K562 (cell line): ENCODE measurements around the gene ZNF581. TPM values are rescaled to one million over a fixed set of nuclear protein-coding genes. Genes with fewer than 3 reads are reported as not detected.

ENCODE experiments used
- BDP1 ChIP-seq: IDR thresholded peaks from 3 replicates; pipeline ENCODE4 v1.6.1; 2011; ENCODE audit not compliant: insufficient read length, insufficient read depth
- EWSR1 ChIP-seq: fragments of 450-650 bp; IDR thresholded peaks from 2 replicates; pipeline ENCODE4 v1.6.1; 2018; ENCODE audit warnings: borderline replicate concordance, mild to moderate bottlenecking, low read depth, moderate library complexity; ENCODE audit not compliant: partially characterized antibody
- FOXJ3 ChIP-seq: sonication (generic); formaldehyde crosslinking; IDR thresholded peaks from 2 replicates; pipeline ENCODE4 v1.4.0; 2020; ENCODE audit warnings: mild to moderate bottlenecking, missing genetic modification reagents
- HDGF ChIP-seq: fragments of 450-650 bp; IDR thresholded peaks from 2 replicates; pipeline ENCODE4 v1.6.1; 2016
- JUNB ChIP-seq: fragments of 450-650 bp; formaldehyde crosslinking; conservative IDR thresholded peaks from 2 replicates; pipeline ENCODE4 v1.4.0; 2020; ENCODE audit warnings: mild to moderate bottlenecking
- JUND ChIP-seq, 2 experiments: IDR thresholded peaks; 2 replicates in 1 of 2; 3 replicates in 1 of 2; pipeline ENCODE4 v1.6.1; 2011; ENCODE audit warnings: borderline replicate concordance in 2 of 2, low read depth in 2 of 2, low read length in 2 of 2, improper control_type of control experiment in 1 of 2, missing biosample characterization in 1 of 2, missing genetic modification characterization in 1 of 2, missing genetic modification reagents in 1 of 2
- MYNN ChIP-seq, 2 experiments: sonication (generic); formaldehyde crosslinking in 1 of 2; IDR thresholded peaks; 2 replicates each; pipeline versions ENCODE4 v1.5.0 to v1.6.1; 2016 to 2020; ENCODE audit warnings: antibody characterized with exemption in 1 of 2, missing genetic modification reagents in 1 of 2
- NR1H2 ChIP-seq: sonication (generic); formaldehyde crosslinking; IDR thresholded peaks from 2 replicates; pipeline ENCODE4 v1.4.0; 2020; ENCODE audit warnings: mild to moderate bottlenecking, missing genetic modification reagents
- PRPF4 ChIP-seq: fragments of 200-400 bp; formaldehyde crosslinking; IDR thresholded peaks from one replicate; pipeline ENCODE4 v1.6.1; 2017; ENCODE audit warnings: low read length, low read depth, mild to moderate bottlenecking; ENCODE audit not compliant: insufficient read depth, poor library complexity, severe bottlenecking
- RCOR1 ChIP-seq, 2 experiments: IDR thresholded peaks; 2 replicates each; pipeline ENCODE4 v1.6.1; 2012; ENCODE audit warnings: low read depth in 2 of 2, low read length in 2 of 2, borderline replicate concordance in 1 of 2, improper control_type of control experiment in 1 of 2
- SIX5 ChIP-seq, 2 experiments: IDR thresholded peaks; 2 replicates each; pipeline ENCODE4 v1.6.1; 2011; ENCODE audit warnings: low read length in 2 of 2, borderline replicate concordance in 1 of 2, low read depth in 1 of 2, mild to moderate bottlenecking in 1 of 2, moderate library complexity in 1 of 2; ENCODE audit not compliant: insufficient read depth in 1 of 2
- ZKSCAN3 ChIP-seq: fragments of 250-450 bp; sonication (Bioruptor Pico); IDR thresholded peaks from 2 replicates; pipeline ENCODE4 v1.4.0; 2020
- ZNF165 ChIP-seq: fragments of 250-450 bp; sonication (Bioruptor Pico); IDR thresholded peaks from 2 replicates; pipeline ENCODE4 v1.4.0; 2020; ENCODE audit warnings: borderline replicate concordance
- ZNF384 ChIP-seq: IDR thresholded peaks from 2 replicates; pipeline ENCODE4 v1.6.1; 2012; ENCODE audit warnings: low read depth, low read length, improper control_type of control experiment
- polyA plus RNA-seq, 8 experiments: library from polyadenylated mRNA; depleted of rRNA in 4 of 8; stranded (reverse) in 5 of 8; unstranded in 3 of 8; fragments of >200 nt; fragmentation: Nextera tagmentation in 2 of 8; fragmentation: Illumina TruSeq in 1 of 8; extraction: Ambion mirVana in 2 of 8; extraction: Trizol in 1 of 8; gene quantifications; 2 replicates each; pipeline versions ENCODE4 v1.2.1 to v1.2.3, GENCODE V29; 2011 to 2014; ENCODE audit warnings: inconsistent platforms in 1 of 8, missing spikeins in 1 of 8
- total RNA-seq, 7 experiments: library from RNA; depleted of rRNA in 6 of 7; stranded (reverse); fragments of >200 nt in 6 of 7; fragmentation: Illumina TruSeq in 2 of 7; extraction: Trizol in 2 of 7; gene quantifications; 2 replicates each; pipeline versions ENCODE4 v1.2.1 to v1.2.3, GENCODE V29; 2011 to 2021; ENCODE audit warnings: low replicate concordance in 1 of 7
- TF ChIP-seq, protein P1 (sequence below): fragments of 250-450 bp; sonication (Bioruptor Pico); IDR thresholded peaks from 2 replicates; pipeline ENCODE4 v1.5.0; 2020; ENCODE audit warnings: mild to moderate bottlenecking, borderline replicate concordance
- TF ChIP-seq, protein P2 (sequence below): fragments of 450-650 bp; IDR thresholded peaks from 2 replicates; pipeline ENCODE4 v1.7.1; 2018; ENCODE audit warnings: mild to moderate bottlenecking, low read depth; ENCODE audit not compliant: partially characterized antibody
- TF ChIP-seq, protein P3 (sequence below): sonication (generic); formaldehyde crosslinking; IDR thresholded peaks from 2 replicates; pipeline ENCODE4 v1.8.0; 2023; ENCODE audit warnings: missing genetic modification reagents, mild to moderate bottlenecking, borderline replicate concordance

Gene ZNF581
- total and polyA plus RNA-seq, 9 of the 15 experiments (the other 6 are each of a cell fraction or from before 2014, with no cell fraction given), result 2.4 to 39.4 (median 15.4) TPM

DNA sequence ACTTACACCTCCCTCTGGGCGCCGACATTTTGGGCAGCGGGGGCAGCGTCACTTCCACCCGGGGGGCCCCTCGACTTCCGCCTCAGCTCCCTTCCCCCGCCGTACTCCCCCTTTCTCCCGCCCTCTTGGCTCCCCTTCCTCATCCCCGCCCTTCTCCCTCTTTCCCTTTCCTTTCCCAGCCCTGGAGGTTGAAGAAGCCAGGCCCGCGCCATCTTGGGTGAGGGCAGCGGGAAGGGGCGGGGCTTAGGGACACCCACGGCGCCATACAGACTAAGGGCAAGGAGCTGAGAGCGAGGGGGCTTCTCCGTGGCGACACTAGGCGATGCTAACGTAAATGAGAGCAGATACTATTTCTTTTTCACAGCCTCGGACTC is 44.0 kb upstream of the ZNF581 start, which contains the start of gene FIZ1 (continued):
- TF ChIP-seq, protein P1, sequence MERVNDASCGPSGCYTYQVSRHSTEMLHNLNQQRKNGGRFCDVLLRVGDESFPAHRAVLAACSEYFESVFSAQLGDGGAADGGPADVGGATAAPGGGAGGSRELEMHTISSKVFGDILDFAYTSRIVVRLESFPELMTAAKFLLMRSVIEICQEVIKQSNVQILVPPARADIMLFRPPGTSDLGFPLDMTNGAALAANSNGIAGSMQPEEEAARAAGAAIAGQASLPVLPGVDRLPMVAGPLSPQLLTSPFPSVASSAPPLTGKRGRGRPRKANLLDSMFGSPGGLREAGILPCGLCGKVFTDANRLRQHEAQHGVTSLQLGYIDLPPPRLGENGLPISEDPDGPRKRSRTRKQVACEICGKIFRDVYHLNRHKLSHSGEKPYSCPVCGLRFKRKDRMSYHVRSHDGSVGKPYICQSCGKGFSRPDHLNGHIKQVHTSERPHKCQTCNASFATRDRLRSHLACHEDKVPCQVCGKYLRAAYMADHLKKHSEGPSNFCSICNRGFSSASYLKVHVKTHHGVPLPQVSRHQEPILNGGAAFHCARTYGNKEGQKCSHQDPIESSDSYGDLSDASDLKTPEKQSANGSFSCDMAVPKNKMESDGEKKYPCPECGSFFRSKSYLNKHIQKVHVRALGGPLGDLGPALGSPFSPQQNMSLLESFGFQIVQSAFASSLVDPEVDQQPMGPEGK, result no peak
- TF ChIP-seq ZNF384 (peak; percentile 6; the same call in 1 of the 2 replicates), HDGF (no peak), ZNF165 (no peak), MYNN (IDR thresholded peaks at IDR 0.05) (0 out of 2 replicates have a peak, but pooled peaks have one; percentile 29), MYNN (CRISPR knock-in tag; IDR thresholded peaks at IDR 0.05) (no peak), JUNB (CRISPR knock-in tag) (no peak), NR1H2 (CRISPR knock-in tag) (no peak), EWSR1 (no peak), RCOR1 (IDR thresholded peaks at IDR 0.05; ENCODE audit: borderline replicate concordance in 1 of 2, low read depth in 2 of 2, low read length in 2 of 2) (0 out of 4 replicates have a peak, but pooled peaks of 1 of the 2 experiments have one; percentile 9), BDP1 (no peak), FOXJ3 (CRISPR knock-in tag) (no peak), ZKSCAN3 (CRISPR knock-in tag) (no peak), JUND (IDR thresholded peaks at IDR 0.05; ENCODE audit: borderline replicate concordance, low read depth, low read length) (peak; percentile 27), JUND (tag; IDR thresholded peaks at IDR 0.05; ENCODE audit: borderline replicate concordance, low read depth, low read length) (no peak; the same call in 2 of the 3 replicates), SIX5 (IDR thresholded peaks at IDR 0.05; ENCODE audit: borderline replicate concordance in 1 of 2, insufficient read depth in 1 of 2, low read depth in 1 of 2, low read length in 2 of 2) (peak; percentile 31 to 60; a peak in 2 of 4 replicates), PRPF4 (no peak)
- TF ChIP-seq, protein P2, sequence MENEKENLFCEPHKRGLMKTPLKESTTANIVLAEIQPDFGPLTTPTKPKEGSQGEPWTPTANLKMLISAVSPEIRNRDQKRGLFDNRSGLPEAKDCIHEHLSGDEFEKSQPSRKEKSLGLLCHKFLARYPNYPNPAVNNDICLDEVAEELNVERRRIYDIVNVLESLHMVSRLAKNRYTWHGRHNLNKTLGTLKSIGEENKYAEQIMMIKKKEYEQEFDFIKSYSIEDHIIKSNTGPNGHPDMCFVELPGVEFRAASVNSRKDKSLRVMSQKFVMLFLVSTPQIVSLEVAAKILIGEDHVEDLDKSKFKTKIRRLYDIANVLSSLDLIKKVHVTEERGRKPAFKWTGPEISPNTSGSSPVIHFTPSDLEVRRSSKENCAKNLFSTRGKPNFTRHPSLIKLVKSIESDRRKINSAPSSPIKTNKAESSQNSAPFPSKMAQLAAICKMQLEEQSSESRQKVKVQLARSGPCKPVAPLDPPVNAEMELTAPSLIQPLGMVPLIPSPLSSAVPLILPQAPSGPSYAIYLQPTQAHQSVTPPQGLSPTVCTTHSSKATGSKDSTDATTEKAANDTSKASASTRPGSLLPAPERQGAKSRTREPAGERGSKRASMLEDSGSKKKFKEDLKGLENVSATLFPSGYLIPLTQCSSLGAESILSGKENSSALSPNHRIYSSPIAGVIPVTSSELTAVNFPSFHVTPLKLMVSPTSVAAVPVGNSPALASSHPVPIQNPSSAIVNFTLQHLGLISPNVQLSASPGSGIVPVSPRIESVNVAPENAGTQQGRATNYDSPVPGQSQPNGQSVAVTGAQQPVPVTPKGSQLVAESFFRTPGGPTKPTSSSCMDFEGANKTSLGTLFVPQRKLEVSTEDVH, result peak; percentile 75
- TF ChIP-seq, protein P3, sequence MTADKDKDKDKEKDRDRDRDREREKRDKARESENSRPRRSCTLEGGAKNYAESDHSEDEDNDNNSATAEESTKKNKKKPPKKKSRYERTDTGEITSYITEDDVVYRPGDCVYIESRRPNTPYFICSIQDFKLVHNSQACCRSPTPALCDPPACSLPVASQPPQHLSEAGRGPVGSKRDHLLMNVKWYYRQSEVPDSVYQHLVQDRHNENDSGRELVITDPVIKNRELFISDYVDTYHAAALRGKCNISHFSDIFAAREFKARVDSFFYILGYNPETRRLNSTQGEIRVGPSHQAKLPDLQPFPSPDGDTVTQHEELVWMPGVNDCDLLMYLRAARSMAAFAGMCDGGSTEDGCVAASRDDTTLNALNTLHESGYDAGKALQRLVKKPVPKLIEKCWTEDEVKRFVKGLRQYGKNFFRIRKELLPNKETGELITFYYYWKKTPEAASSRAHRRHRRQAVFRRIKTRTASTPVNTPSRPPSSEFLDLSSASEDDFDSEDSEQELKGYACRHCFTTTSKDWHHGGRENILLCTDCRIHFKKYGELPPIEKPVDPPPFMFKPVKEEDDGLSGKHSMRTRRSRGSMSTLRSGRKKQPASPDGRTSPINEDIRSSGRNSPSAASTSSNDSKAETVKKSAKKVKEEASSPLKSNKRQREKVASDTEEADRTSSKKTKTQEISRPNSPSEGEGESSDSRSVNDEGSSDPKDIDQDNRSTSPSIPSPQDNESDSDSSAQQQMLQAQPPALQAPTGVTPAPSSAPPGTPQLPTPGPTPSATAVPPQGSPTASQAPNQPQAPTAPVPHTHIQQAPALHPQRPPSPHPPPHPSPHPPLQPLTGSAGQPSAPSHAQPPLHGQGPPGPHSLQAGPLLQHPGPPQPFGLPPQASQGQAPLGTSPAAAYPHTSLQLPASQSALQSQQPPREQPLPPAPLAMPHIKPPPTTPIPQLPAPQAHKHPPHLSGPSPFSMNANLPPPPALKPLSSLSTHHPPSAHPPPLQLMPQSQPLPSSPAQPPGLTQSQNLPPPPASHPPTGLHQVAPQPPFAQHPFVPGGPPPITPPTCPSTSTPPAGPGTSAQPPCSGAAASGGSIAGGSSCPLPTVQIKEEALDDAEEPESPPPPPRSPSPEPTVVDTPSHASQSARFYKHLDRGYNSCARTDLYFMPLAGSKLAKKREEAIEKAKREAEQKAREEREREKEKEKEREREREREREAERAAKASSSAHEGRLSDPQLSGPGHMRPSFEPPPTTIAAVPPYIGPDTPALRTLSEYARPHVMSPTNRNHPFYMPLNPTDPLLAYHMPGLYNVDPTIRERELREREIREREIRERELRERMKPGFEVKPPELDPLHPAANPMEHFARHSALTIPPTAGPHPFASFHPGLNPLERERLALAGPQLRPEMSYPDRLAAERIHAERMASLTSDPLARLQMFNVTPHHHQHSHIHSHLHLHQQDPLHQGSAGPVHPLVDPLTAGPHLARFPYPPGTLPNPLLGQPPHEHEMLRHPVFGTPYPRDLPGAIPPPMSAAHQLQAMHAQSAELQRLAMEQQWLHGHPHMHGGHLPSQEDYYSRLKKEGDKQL (CRISPR knock-in tag), result no peak
